Activated T-cell treated with anti-CD3 and anti-CD28 coated beads, Interleukin-2, amount 50 U/mL, for 1 hour (primary cell): ENCODE results near the gene OPRL1.
A peak's percentile ranks its signal among the peaks of the same experiment; 100 is the strongest.
"Not testable (repeated sequence)": the region's sequence is repeated elsewhere in the genome, so short reads cannot be mapped to it uniquely, and the experiment has no call there.

ENCODE experiments used
- DNase-seq: peaks from one replicate; pipeline ENCODE4 v3.0.0-alpha.2; 2020

OPRL1 gene

GRCh38 chr20:64106435-64106961 is 26.6 kb downstream of the OPRL1 start:
- peak; percentile 10 for DNase-seq

GRCh38 chr20:64106981-64107735 is 27.3 kb downstream of the OPRL1 start, which contains the start of gene NPBWR2:
TSS of gene NPBWR2 (minus strand) at chr20:64107565. CDS start at chr20:64106831, 734 bp downstream.
- peak; percentile 40 for DNase-seq

GRCh38 chr20:64107736-64108457 is 28.0 kb downstream of the OPRL1 start:
- DNase-seq, result peak; percentile 12

DNA sequence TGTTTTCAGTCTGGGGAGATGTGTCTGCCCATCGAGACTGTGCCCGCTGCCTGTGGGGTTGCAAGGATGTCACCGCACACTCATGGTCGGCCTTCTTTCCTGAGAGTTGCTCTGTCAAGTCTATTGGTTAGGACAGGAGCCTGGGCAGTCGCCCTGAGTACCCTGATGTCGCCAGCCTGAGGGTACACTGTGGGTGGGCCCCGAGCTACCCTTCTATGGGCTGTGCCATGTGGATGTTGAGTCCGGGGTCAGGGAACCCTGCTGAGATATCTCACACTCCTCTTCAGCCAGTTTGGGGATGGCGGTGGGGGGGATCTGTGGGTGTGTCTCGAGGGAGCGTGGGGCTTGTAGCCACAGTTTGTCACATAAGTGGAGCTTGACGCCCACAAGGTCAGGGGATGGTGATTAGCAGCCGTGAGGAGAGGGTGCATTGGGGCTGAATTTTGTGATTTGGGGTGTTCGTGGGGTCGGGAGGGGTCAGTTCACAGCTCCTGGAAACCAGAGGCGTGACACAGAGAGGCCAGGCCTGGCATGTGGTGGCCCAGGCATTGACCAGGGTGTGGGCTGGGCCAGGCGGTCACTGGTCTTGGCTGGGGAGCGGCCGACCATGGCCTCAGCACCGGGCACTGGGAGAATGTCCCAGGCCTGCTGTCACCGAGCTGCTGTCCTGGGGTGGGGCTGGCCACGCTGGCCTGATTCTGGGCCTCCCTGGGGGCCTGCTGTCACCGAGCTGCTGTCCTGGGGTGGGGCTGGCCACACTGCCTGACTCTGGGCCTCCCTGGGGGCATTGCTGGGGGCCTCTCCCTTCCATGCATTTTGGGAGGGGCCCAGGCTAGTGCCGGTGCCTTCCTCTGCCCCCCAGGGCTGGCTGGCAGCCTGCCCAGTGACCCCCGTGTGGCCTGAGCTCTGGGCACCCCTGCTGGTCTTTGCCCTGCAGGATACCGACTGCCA is 29.1 kb downstream of the OPRL1 start:
- DNase-seq, result peak; percentile 10

- peak; percentile 14 for DNase-seq
Observed at GRCh38 chr20:64109831-64110391, 30.0 kb downstream of the OPRL1 start.

- DNase-seq, result no peak
Observed at GRCh38 chr20:64110411-64111068, 30.7 kb downstream of the OPRL1 start.

- DNase-seq, result no peak
Observed at GRCh38 chr20:64111841-64112641, 32.2 kb downstream of the OPRL1 start.

DNA sequence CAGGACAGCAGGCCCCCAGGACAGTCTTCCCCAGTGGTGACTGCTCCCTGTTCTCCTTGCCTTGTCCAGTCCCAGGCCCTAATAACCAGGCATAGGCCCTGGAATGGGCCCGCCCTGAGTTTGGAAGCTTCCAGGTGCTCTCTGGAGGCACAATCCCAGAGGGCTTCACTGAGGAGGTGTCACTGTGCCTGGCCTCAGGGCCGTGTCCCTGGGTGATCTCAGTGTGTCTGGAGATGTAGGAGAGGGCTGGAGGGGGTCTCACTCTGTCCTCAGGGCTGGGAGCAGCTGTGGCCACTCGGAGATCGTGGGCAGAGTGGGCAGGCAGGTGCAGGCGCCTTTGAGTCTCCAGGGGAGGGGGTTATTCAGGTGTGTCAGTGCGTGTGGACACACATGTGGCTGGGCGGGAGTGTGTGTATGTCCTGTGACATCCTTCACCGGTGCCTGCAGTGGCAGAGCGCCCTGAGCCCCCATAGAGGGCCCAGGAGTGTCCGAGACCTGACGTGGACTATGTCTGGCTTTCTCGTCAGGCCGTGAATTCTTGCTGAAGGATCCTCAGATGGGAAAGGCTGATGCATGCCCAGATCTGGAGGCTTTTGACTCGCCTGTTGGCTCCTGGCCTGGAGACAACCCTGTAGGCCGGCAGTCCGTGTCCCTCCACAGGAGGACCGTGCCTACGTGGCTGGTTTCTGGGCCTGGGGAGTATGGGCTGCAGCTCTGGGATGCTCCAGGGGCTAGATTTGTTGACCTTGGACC is 33.0 kb downstream of the OPRL1 start:
- no peak for DNase-seq

DNA sequence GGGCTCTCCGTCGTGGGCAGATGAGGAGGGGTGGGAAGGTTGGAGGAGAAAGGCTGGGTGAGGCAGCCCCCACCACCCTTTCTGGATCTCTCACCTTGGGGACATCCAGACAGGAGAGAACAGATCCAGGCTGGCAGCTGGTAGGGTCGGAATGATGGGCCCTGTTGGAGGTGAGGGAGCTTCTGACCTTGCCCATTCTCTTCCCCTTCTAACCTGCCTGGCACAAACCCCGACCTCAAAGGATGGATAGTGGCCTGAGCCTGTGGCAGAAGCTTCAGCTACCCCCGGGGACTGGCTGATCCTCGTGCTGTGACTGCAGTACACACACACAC is 33.5 kb downstream of the OPRL1 start:
- DNase-seq, result no peak

GRCh38 chr20:64113796-64114355 is 34.0 kb downstream of the OPRL1 start:
- no peak for DNase-seq

- DNase-seq, result no peak
Observed at GRCh38 chr20:64114356-64114971, 34.6 kb downstream of the OPRL1 start.

- no peak for DNase-seq
Observed at GRCh38 chr20:64115171-64115911, 35.5 kb downstream of the OPRL1 start.

DNA sequence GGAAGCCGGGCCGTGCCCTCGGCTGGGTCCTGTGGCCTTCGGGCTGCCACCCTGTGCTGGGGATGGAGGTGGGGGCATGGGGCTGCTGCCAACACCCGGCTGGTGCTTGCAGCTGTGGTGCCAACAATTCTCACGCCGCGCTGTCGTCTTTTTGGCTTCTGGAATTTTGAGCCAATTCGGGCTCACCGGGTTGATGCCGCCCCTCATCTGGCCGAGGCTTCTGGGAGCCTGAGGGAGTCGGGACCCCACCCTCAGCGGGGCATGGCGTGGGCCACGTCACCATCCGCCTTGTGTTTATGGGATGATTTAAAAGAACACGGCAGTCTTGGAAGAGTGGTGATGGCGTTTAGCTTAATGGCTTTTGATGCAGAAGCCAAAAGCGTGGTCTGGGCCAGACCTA is 36.1 kb downstream of the OPRL1 start:
- no peak for DNase-seq

DNA sequence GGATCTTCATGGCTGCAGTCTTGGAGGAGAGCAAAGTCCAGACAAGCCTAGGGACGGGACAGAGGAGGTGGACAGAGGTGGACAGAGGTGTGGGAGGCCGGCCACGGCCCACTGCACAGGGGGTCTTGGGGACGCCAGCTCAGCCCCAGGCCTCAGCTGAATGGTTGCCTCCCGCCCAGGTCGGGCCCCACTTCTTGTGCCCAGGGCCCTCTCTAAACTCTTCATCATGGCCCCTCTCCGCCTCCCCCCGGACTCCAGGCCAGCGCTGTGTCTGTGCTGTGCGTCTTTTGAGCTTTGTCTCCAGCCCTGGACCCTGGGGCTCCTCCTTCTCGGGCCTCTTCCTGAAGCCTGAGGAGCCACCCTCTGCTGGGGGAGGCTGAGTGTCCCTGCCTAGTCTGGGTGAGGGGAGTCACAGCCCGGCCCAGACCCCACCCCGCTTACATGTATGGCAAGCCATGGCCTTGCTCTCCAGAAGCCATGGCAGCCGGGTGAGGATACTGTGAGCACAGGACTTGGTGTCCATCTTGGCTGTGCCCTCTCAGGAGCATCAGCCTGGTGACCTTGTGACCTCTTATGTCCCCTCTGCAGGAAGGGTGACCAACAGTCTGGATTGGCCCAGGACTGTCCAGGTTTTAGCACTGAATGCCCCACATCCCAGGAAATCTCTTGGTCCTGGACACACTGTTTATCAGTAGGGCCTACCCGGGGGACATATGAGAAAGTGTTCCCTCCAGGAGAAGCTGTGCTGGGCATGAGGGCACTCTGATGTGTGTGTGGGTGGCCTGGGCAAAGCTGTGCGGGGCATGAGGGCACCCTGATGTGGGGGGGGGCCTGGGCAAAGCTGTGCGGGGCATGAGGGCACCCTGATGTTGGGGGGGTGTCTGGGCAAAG is 36.9 kb downstream of the OPRL1 start:
- peak; percentile 14 for DNase-seq

DNA sequence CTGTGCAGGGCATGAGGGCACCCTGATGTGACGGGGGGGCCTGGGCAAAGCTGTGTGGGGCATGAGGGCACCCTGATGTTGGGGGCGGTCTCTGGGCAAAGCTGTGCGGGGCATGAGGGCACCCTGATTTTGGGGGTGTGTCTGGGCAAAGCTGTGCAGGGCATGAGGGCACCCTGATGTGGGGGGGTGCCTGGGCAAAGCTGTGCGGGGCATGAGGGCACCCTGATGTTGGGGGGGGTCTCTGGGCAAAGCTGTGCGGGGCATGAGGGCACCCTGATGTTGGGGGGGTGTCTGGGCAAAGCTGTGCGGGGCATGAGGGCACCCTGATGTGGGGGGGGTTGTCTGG is 37.5 kb downstream of the OPRL1 start:
- DNase-seq, result not testable (repeated sequence)

- no peak for DNase-seq
Observed at GRCh38 chr20:64119301-64119680, 39.4 kb downstream of the OPRL1 start.

GRCh38 chr20:64119681-64120341 is 39.9 kb downstream of the OPRL1 start:
- peak; percentile 36 for DNase-seq
